Measurements from ENCODE around the gene MYG1. TPM values are rescaled to one million over a fixed set of nuclear protein-coding genes. Genes with fewer than 3 reads are reported as not detected.

The MYG1 gene
- total RNA-seq, 1 experiment from 2014 or later = 104 TPM

DNA sequence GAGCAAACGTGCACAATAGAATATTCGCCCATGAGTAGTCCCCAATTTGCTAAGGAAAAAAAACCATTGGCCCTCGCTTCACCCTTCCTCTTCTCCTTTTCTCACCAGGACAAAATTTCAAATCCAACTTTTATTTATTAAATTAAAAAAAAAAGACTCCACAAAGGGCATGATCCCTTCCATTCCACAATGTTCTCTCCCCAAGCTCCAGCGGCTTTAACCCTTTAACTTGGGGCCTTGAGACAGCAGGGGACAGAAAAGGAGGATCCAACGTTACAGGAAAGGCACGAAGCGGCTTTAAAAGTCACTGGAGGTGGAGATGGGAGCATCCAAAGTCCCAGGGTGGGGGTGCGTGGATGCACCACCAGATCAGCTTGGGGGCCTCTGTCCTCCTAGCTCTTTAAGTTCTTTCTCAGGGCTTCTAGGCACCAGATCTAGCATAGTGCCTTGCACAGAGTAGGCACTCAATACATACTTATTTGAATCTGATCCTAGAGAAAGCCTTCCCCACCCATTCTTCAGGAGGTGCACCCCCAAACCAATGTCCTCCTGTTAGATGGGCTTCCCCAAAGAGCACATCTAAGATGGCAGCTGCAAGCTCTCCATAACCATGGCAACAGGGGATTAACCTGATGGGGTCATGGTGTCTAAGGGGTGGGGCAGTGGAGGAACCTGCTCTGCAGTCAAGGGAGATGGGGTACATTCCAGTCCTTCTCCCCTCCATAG, 27.1 kb downstream of the MYG1 start:
- Histone ChIP-seq H3K4me2 (ENCODE audit: low read length) (no peak overlapping the region), H2AFZ (ENCODE audit: low read depth, low read length, poor library complexity, severe bottlenecking) (no peak overlapping the region), H3K4me3 (replicated peaks in 1 of 2; ENCODE audit: low read depth in 1 of 2, low read length in 2 of 2) (no peak overlapping the region), H3K9me3 (ENCODE audit: control insufficient read depth in 1 of 2, insufficient read depth in 1 of 2, low read depth in 1 of 2, low read length in 2 of 2) (no peaks in the 10 kb centered on the region), H4K20me1 (ENCODE audit: insufficient read depth) (no peaks in the 10 kb centered on the region), H3K79me2 (ENCODE audit: insufficient read depth, low read length) (no peaks in the 10 kb centered on the region), H3K27ac (ENCODE audit: low read depth, low read length) (no peak overlapping the region), H3K36me3 (ENCODE audit: control insufficient read depth in 1 of 2, insufficient read depth in 2 of 2, low read length in 2 of 2) (no peaks in the 10 kb centered on the region), H3K4me1 (ENCODE audit: control insufficient read depth in 1 of 2, insufficient read depth in 2 of 2, low read length in 2 of 2) (peaks cover 17 to 43% of the 10 kb centered on the region in 2 experiments), H3K9me2 (ENCODE audit: insufficient read depth) (no peaks in the 10 kb centered on the region), H3K27me3 (ENCODE audit: insufficient read depth, low read length) (no peaks in the 10 kb centered on the region), H3K9ac (ENCODE audit: low read length) (no peak overlapping the region)
- ChIA-PET CTCF (interaction anchor here (0.8 to 2.8 kb wide), 7 partner anchors 18 to 195 kb away, joined by 3 to 18 read pairs (median 7); partner anchors contain the start of genes NPFF and TARBP2), POLR2A (no interaction called here), RAD21 (ENCODE audit: low non-redundant PET in 1 of 2, low total read pairs in 2 of 2, uncharacterized antibody in 2 of 2, unreplicated experiment in 2 of 2) (interaction anchor here (1.1 to 1.2 kb wide), 3 partner anchors 18 to 95 kb away, joined by 3 to 5 read pairs (median 4); no protein-coding TSS in a partner anchor)
- TSS peak; percentile 23 for BruUV-seq (replicated peaks)
- ATAC-seq (no peak), DNase-seq (ENCODE audit: low read depth, low spot score) (no peak)
- no peak for TF ChIP-seq SP1 (IDR thresholded peaks at IDR 0.05; ENCODE audit: low read depth)
- TF ChIP-seq, protein P1, sequence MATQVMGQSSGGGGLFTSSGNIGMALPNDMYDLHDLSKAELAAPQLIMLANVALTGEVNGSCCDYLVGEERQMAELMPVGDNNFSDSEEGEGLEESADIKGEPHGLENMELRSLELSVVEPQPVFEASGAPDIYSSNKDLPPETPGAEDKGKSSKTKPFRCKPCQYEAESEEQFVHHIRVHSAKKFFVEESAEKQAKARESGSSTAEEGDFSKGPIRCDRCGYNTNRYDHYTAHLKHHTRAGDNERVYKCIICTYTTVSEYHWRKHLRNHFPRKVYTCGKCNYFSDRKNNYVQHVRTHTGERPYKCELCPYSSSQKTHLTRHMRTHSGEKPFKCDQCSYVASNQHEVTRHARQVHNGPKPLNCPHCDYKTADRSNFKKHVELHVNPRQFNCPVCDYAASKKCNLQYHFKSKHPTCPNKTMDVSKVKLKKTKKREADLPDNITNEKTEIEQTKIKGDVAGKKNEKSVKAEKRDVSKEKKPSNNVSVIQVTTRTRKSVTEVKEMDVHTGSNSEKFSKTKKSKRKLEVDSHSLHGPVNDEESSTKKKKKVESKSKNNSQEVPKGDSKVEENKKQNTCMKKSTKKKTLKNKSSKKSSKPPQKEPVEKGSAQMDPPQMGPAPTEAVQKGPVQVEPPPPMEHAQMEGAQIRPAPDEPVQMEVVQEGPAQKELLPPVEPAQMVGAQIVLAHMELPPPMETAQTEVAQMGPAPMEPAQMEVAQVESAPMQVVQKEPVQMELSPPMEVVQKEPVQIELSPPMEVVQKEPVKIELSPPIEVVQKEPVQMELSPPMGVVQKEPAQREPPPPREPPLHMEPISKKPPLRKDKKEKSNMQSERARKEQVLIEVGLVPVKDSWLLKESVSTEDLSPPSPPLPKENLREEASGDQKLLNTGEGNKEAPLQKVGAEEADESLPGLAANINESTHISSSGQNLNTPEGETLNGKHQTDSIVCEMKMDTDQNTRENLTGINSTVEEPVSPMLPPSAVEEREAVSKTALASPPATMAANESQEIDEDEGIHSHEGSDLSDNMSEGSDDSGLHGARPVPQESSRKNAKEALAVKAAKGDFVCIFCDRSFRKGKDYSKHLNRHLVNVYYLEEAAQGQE (IDR thresholded peaks at IDR 0.05; ENCODE audit: low read depth) = no peak
- no peak for TF ChIP-seq SRF (IDR thresholded peaks at IDR 0.05; ENCODE audit: low read depth)
- no peak for TF ChIP-seq POLR2AphosphoS5 (IDR thresholded peaks at IDR 0.05; ENCODE audit: low read depth, low read length)
- intact Hi-C loops (cut with micrococcal nuclease) = loop anchor here (1.0 to 10.0 kb wide), 2 partner anchors 95 to 348 kb away; partner anchors contain the start of gene ATP5MC2
